SK-N-SH (cell line): ENCODE data around the gene RAB11FIP5. TPM values are rescaled to one million over a fixed set of nuclear protein-coding genes. Genes with fewer than 3 reads are reported as not detected.

Experiments
- CTCF ChIA-PET: fragments of 300-600, 350-600 bp; formaldehyde crosslinking; extraction: SDS; loops from one replicate; lab custom pipeline; 2021; lab: Yijun Ruan, JAX
- POLR2A ChIA-PET: fragments of 350-600 bp; sonication (Branson Sonifier 250); formaldehyde crosslinking; extraction: SDS; loops from one replicate; lab custom pipeline; 2020; ENCODE audit warnings: antibody characterized with exemption, inconsistent platforms; lab: Yijun Ruan, JAX
- DNase-seq: peaks from one replicate; pipeline ENCODE4 v3.0.0; 2012
- H2AFZ ChIP-seq: fragments of 200-600 bp; sonication (generic); 2 replicates; pipeline ENCODE4 v1.8.1; 2016; ENCODE audit warnings: antibody characterized with exemption, mild to moderate bottlenecking, low read depth
- H3F3A ChIP-seq: fragments of 200-600 bp; sonication (generic); replicated peaks from 2 replicates; pipeline ENCODE3; 2016; ENCODE audit warnings: antibody characterized with exemption, mild to moderate bottlenecking; ENCODE audit not compliant: insufficient read depth
- H3K27ac ChIP-seq, 2 experiments: fragments of 200-500 bp in 1 of 2; fragments of 200-600 bp in 1 of 2; sonication (Bioruptor generic) in 1 of 2; sonication (generic), shearing (Covaris generic) in 1 of 2; 2 replicates each; pipeline versions ENCODE4 v1.5.1 to v1.6.1; 2014 to 2016; ENCODE audit warnings: low read depth in 2 of 2, inconsistent platforms in 1 of 2, low read length in 1 of 2, mild to moderate bottlenecking in 1 of 2, mixed read lengths in 1 of 2
- H3K27me3 ChIP-seq: fragments of 200-600 bp; sonication (generic), shearing (Covaris generic); 2 replicates; pipeline ENCODE4 v1.6.1; 2016; ENCODE audit warnings: mixed run types; ENCODE audit not compliant: insufficient read depth
- H3K36me3 ChIP-seq, 2 experiments: fragments of 200-500 bp in 1 of 2; fragments of 200-600 bp in 1 of 2; sonication (Bioruptor generic) in 1 of 2; sonication (generic) in 1 of 2; replicated peaks in 1 of 2; 2 replicates each; pipeline versions ENCODE3 to v1.5.1; 2014 to 2016; ENCODE audit warnings: low read length in 1 of 2, mild to moderate bottlenecking in 1 of 2; ENCODE audit not compliant: insufficient read depth in 2 of 2, control insufficient read depth in 1 of 2
- H3K4me1 ChIP-seq, 2 experiments: fragments of 200-500 bp in 1 of 2; fragments of 200-600 bp in 1 of 2; sonication (Bioruptor generic) in 1 of 2; sonication (generic), shearing (Covaris generic) in 1 of 2; 2 replicates each; pipeline versions ENCODE4 v1.5.1 to v1.6.1; 2014 to 2016; ENCODE audit warnings: low read depth in 1 of 2, low read length in 1 of 2, mixed run types in 1 of 2; ENCODE audit not compliant: insufficient read depth in 2 of 2, control insufficient read depth in 1 of 2
- H3K4me2 ChIP-seq: fragments of 200-600 bp; sonication (generic), shearing (Covaris generic); 2 replicates; pipeline ENCODE4 v1.6.1; 2017; ENCODE audit warnings: mixed run types
- H3K4me3 ChIP-seq, 2 experiments: fragments of 200-500 bp in 1 of 2; fragments of 200-600 bp in 1 of 2; sonication (Bioruptor generic) in 1 of 2; sonication (generic), shearing (Covaris generic) in 1 of 2; 2 replicates each; pipeline versions ENCODE4 v1.5.1 to v1.8.1; 2014 to 2016; ENCODE audit warnings: low read depth in 2 of 2, inconsistent platforms in 1 of 2, low read length in 1 of 2, mild to moderate bottlenecking in 1 of 2, mixed read lengths in 1 of 2, moderate library complexity in 1 of 2
- H3K79me2 ChIP-seq: fragments of 200-600 bp; sonication (generic); 2 replicates; pipeline ENCODE4 v1.8.1; 2017; ENCODE audit warnings: mild to moderate bottlenecking; ENCODE audit not compliant: insufficient read depth
- H3K9ac ChIP-seq: fragments of 200-600 bp; sonication (generic); 2 replicates; pipeline ENCODE4 v1.6.1; 2017; ENCODE audit warnings: mixed run types
- H3K9me2 ChIP-seq: fragments of 200-600 bp; sonication (generic); 2 replicates; pipeline ENCODE4 v1.6.1; 2017; ENCODE audit warnings: mixed run types
- H3K9me3 ChIP-seq: fragments of 200-600 bp; sonication (generic); 2 replicates; pipeline ENCODE4 v1.6.1; 2017; ENCODE audit warnings: mixed run types, mild to moderate bottlenecking, moderate library complexity
- H4K20me1 ChIP-seq: fragments of 200-600 bp; sonication (generic); 2 replicates; pipeline ENCODE4 v1.6.1; 2017; ENCODE audit warnings: mild to moderate bottlenecking, mixed run types; ENCODE audit not compliant: insufficient read depth
- CHD2 ChIP-seq: fragments of 150-350 bp; IDR thresholded peaks from 2 replicates; pipeline ENCODE4 v1.6.1; 2018; ENCODE audit warnings: low read length; ENCODE audit not compliant: partially characterized antibody
- EP300 ChIP-seq, 2 experiments: IDR thresholded peaks; 2 replicates each; pipeline versions ENCODE4 v1.4.0 to v1.6.1; 2012; ENCODE audit warnings: borderline replicate concordance in 1 of 2, low read depth in 1 of 2, low read length in 1 of 2
- FOSL2 ChIP-seq: IDR thresholded peaks from 2 replicates; pipeline ENCODE4 v1.4.0; 2012; ENCODE audit warnings: low read depth, mild to moderate bottlenecking, moderate library complexity, borderline replicate concordance
- FOXM1 ChIP-seq: IDR thresholded peaks from 2 replicates; pipeline ENCODE4 v1.4.0; 2012; ENCODE audit warnings: low read depth, mild to moderate bottlenecking
- GABPA ChIP-seq: IDR thresholded peaks from 2 replicates; pipeline ENCODE4 v1.4.0; 2012; ENCODE audit warnings: low read depth, mild to moderate bottlenecking
- JUND ChIP-seq: IDR thresholded peaks from 2 replicates; pipeline ENCODE4 v1.4.0; 2012
- MXI1 ChIP-seq: IDR thresholded peaks from 2 replicates; pipeline ENCODE4 v1.6.1; 2012; ENCODE audit warnings: mild to moderate bottlenecking, low read depth, low read length, improper control_type of control experiment
- NRF1 ChIP-seq: IDR thresholded peaks from 2 replicates; pipeline ENCODE4 v1.6.1; 2012; ENCODE audit warnings: low read depth, mild to moderate bottlenecking, low read length
- RAD21 ChIP-seq: IDR thresholded peaks from 2 replicates; pipeline ENCODE4 v1.6.1; 2012; ENCODE audit warnings: mild to moderate bottlenecking, low read length
- TEAD4 ChIP-seq: IDR thresholded peaks from 2 replicates; pipeline ENCODE4 v1.4.0; 2012; ENCODE audit warnings: mild to moderate bottlenecking, borderline replicate concordance; ENCODE audit not compliant: insufficient read depth
- YY1 ChIP-seq: IDR thresholded peaks from 2 replicates; pipeline ENCODE4 v1.4.0; 2012; ENCODE audit warnings: low read depth, mild to moderate bottlenecking
- WGBS: methylation state at CpG from one replicate; pipeline ENCODE4 v1.1.6; 2017; ENCODE audit warnings: low lambda C conversion rate; 5-methylcytosine and 5-hydroxymethylcytosine counted together
- polyA plus RNA-seq, 3 experiments: library from polyadenylated mRNA; depleted of rRNA; stranded (reverse); fragments of >200 nt; gene quantifications; 2 replicates each; pipeline ENCODE4 v1.2.3, GENCODE V29; 2012
- TF ChIP-seq, protein P1 (sequence below): IDR thresholded peaks from 2 replicates; pipeline ENCODE4 v1.4.0; 2012; ENCODE audit warnings: low read depth, borderline replicate concordance
- TF ChIP-seq, protein P2 (sequence below): IDR thresholded peaks from 2 replicates; pipeline ENCODE4 v1.6.1; 2012; ENCODE audit warnings: mild to moderate bottlenecking, low read depth, low read length, moderate library complexity

RAB11FIP5 gene
- polyA plus RNA-seq, 1 of the 3 experiments (the other 2 are of a cell fraction): 17.1 TPM

DNA sequence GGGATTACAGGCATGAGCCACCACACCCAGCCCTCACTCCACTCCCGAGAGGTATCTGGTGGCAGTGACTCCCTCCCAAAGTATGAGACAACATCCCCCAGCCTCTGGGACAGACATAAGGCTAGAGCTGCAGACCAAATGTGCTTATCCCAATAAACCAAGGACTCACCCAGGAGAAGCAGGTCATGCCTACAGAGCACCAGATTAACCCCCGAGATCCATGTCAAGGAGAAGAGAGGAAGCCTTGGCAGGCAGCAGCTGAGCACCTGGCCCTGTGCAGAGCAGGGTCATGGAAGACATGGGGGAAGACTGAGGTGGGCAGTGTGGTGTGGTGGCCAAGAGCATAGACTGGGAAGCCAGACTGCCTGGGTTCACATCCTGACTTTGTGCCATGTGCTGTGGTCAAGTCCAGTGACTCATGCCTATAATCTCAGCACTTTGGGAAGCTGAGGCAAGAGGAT, 7.2 kb downstream of the RAB11FIP5 start:
- no peak overlapping the region for H3K9ac ChIP-seq
- H3K4me2 ChIP-seq: no peak overlapping the region
- DNase-seq: no peak
- ChIA-PET CTCF (interaction anchor here (1.4 to 10.6 kb wide), 2 partner anchors 19 to 72 kb away, joined by 4 to 88 read pairs; no protein-coding TSS in a partner anchor), POLR2A (no interaction called here)
- H3K9me2 ChIP-seq: no peaks in the 10 kb centered on the region
- no peaks in the 10 kb centered on the region for H3K27me3 ChIP-seq
- no peak overlapping the region for H3K4me3 ChIP-seq
- peaks cover 9% of the 10 kb centered on the region for H3F3A ChIP-seq
- H3K9me3 ChIP-seq: no peaks in the 10 kb centered on the region
- peaks cover 99% of the 10 kb centered on the region for H4K20me1 ChIP-seq
- no peak overlapping the region for H3K27ac ChIP-seq
- H3K4me1 ChIP-seq: peaks cover 23 to 54% of the 10 kb centered on the region in 2 experiments
- no peak overlapping the region for H2AFZ ChIP-seq
- H3K36me3 ChIP-seq: peaks cover 0 to 3% of the 10 kb centered on the region in 2 experiments
- TF ChIP-seq JUND (no peak), NRF1 (no peak), GABPA (no peak), MXI1 (no peak), CHD2 (no peak), FOXM1 (no peak), YY1 (no peak), TEAD4 (no peak), EP300 (IDR thresholded peaks at IDR 0.05; ENCODE audit: borderline replicate concordance in 1 of 2, low read depth in 1 of 2, low read length in 1 of 2) (no peak), RAD21 (no peak)
- TF ChIP-seq, protein P1, sequence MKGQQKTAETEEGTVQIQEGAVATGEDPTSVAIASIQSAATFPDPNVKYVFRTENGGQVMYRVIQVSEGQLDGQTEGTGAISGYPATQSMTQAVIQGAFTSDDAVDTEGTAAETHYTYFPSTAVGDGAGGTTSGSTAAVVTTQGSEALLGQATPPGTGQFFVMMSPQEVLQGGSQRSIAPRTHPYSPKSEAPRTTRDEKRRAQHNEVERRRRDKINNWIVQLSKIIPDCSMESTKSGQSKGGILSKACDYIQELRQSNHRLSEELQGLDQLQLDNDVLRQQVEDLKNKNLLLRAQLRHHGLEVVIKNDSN: no peak
- TF ChIP-seq, protein P2, sequence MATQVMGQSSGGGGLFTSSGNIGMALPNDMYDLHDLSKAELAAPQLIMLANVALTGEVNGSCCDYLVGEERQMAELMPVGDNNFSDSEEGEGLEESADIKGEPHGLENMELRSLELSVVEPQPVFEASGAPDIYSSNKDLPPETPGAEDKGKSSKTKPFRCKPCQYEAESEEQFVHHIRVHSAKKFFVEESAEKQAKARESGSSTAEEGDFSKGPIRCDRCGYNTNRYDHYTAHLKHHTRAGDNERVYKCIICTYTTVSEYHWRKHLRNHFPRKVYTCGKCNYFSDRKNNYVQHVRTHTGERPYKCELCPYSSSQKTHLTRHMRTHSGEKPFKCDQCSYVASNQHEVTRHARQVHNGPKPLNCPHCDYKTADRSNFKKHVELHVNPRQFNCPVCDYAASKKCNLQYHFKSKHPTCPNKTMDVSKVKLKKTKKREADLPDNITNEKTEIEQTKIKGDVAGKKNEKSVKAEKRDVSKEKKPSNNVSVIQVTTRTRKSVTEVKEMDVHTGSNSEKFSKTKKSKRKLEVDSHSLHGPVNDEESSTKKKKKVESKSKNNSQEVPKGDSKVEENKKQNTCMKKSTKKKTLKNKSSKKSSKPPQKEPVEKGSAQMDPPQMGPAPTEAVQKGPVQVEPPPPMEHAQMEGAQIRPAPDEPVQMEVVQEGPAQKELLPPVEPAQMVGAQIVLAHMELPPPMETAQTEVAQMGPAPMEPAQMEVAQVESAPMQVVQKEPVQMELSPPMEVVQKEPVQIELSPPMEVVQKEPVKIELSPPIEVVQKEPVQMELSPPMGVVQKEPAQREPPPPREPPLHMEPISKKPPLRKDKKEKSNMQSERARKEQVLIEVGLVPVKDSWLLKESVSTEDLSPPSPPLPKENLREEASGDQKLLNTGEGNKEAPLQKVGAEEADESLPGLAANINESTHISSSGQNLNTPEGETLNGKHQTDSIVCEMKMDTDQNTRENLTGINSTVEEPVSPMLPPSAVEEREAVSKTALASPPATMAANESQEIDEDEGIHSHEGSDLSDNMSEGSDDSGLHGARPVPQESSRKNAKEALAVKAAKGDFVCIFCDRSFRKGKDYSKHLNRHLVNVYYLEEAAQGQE: no peak
- peaks cover 96% of the 10 kb centered on the region for H3K79me2 ChIP-seq
- WGBS: 95% methylated on average over 2 of the region's 2 CpGs

DNA sequence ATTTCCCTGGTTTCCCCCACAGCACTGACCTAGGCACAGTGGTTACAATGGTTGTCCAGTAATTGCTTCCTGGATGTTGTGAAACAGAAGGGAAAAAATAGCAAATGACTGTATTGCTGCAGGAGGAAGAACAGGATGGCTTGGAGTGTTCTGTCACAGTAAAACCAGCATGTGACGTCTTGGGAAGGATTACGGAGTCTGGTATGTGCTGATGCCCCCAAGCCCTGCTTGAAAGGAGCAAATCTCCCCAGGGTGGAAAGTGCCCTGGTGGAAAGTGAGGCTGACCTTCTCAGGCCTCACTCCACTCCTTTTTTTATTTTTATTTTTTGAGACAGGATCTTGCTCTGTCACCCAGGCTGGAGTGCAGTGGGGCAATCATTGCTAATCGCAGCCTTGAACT, 7.8 kb downstream of the RAB11FIP5 start:
- Histone ChIP-seq H3K9me2 (no peaks in the 10 kb centered on the region), H3K4me3 (no peak overlapping the region), H3K4me2 (no peak overlapping the region), H3K4me1 (peaks cover 19 to 49% of the 10 kb centered on the region in 2 experiments), H3K27me3 (no peaks in the 10 kb centered on the region), H3K9me3 (no peaks in the 10 kb centered on the region), H3K36me3 (peaks cover 0 to 4% of the 10 kb centered on the region in 2 experiments), H3F3A (peaks cover 9% of the 10 kb centered on the region), H2AFZ (no peak overlapping the region), H3K27ac (no peak overlapping the region), H3K79me2 (peaks cover 96% of the 10 kb centered on the region), H3K9ac (no peak overlapping the region), H4K20me1 (peaks cover 99% of the 10 kb centered on the region)
- CTCF ChIA-PET: interaction anchor here (1.1 to 10.6 kb wide), 3 partner anchors 10 to 73 kb away, joined by 3 to 88 read pairs (median 4); no protein-coding TSS in a partner anchor
- WGBS: 97% methylated on average over 3 of the region's 3 CpGs
- no peak for DNase-seq
- POLR2A ChIA-PET: no interaction called here
- TF ChIP-seq FOSL2 (no peak), FOXM1 (no peak)
